H1 (cell line): Measurements from ENCODE around the gene CABP2. TPM values are rescaled to one million over a fixed set of nuclear protein-coding genes. Genes with fewer than 3 reads are reported as not detected.
"Not testable (repeated sequence)": the region's sequence is repeated elsewhere in the genome, so short reads cannot be mapped to it uniquely, and the experiment has no call there.

Experiments used
- CTCF ChIA-PET: fragments of 300-600 bp; sonication (Branson Sonifier 250); formaldehyde crosslinking; loops from one replicate; lab custom pipeline; 2021; ENCODE audit not compliant: partially characterized antibody; lab: Charles Lee
- POLR2A ChIA-PET: fragments of 300-600 bp; sonication (Branson Sonifier 250); formaldehyde crosslinking; loops from one replicate; lab custom pipeline; 2021; ENCODE audit warnings: inconsistent platforms; ENCODE audit not compliant: partially characterized antibody; lab: Charles Lee
- DNase-seq, 2 experiments: peaks; one replicate each; pipeline versions ENCODE4 v3.0.0 to v3.0.0-alpha.2; 2010 to 2022; ENCODE audit warnings: low spot score in 2 of 2, low read depth in 1 of 2, mixed read lengths in 1 of 2
- FAIRE-seq: peaks from 2 replicates; lab custom pipeline; 2011; peaks lifted over from hg19 to GRCh38; lab: Jason Lieb, UNC
- H2AFZ ChIP-seq: 2 replicates; pipeline ENCODE4 v1.8.1; 2012; ENCODE audit warnings: low read length, inconsistent platforms
- H2AK5ac ChIP-seq: 2 replicates; pipeline ENCODE4 v1.6.1; 2013; ENCODE audit warnings: low read depth, low read length
- H2BK120ac ChIP-seq: replicated peaks from 2 replicates; pipeline ENCODE3; 2013; ENCODE audit warnings: low read depth, low read length, inconsistent platforms
- H2BK12ac ChIP-seq: 2 replicates; pipeline ENCODE4 v1.6.1; 2013; ENCODE audit warnings: low read depth, low read length
- H2BK15ac ChIP-seq: 2 replicates; pipeline ENCODE4 v1.6.1; 2013; ENCODE audit warnings: low read length
- H2BK20ac ChIP-seq: 2 replicates; pipeline ENCODE4 v1.6.1; 2013; ENCODE audit warnings: low read length
- H2BK5ac ChIP-seq: 2 replicates; pipeline ENCODE4 v1.6.1; 2013; ENCODE audit warnings: low read depth, low read length
- H3K14ac ChIP-seq: 2 replicates; pipeline ENCODE4 v1.6.1; 2013; ENCODE audit warnings: inconsistent platforms; ENCODE audit not compliant: insufficient read length
- H3K18ac ChIP-seq: 2 replicates; pipeline ENCODE4 v1.6.1; 2013; ENCODE audit warnings: low read length; ENCODE audit errors: extremely low read depth
- H3K23ac ChIP-seq: 2 replicates; pipeline ENCODE4 v1.6.1; 2013; ENCODE audit warnings: inconsistent platforms; ENCODE audit not compliant: insufficient read length
- H3K23me2 ChIP-seq: 2 replicates; pipeline ENCODE4 v1.6.1; 2013; ENCODE audit warnings: low read depth, low read length
- H3K27ac ChIP-seq: 2 replicates; pipeline ENCODE4 v1.6.1; 2011; ENCODE audit warnings: low read depth, low read length, inconsistent platforms
- H3K27me3 ChIP-seq, 4 experiments: replicated peaks in 1 of 4; 1 replicate in 1 of 4; 2 replicates in 3 of 4; pipeline versions ENCODE4 v1.6.1 to v1.8.1; 2011 to 2013; ENCODE audit warnings: low read length in 3 of 4, mild to moderate bottlenecking in 3 of 4, inconsistent platforms in 2 of 4, mixed read lengths in 2 of 4, moderate library complexity in 1 of 4; ENCODE audit not compliant: control insufficient read depth in 3 of 4, insufficient read depth in 3 of 4; ENCODE audit errors: extremely low read depth in 1 of 4
- H3K36me3 ChIP-seq, 4 experiments: 2 replicates each; pipeline versions ENCODE4 v1.6.1 to v1.8.1; 2011 to 2013; ENCODE audit warnings: mild to moderate bottlenecking in 4 of 4, low read length in 3 of 4, moderate library complexity in 2 of 4, control low read depth in 1 of 4, inconsistent platforms in 1 of 4; ENCODE audit not compliant: insufficient read depth in 4 of 4, control insufficient read depth in 2 of 4
- H3K4ac ChIP-seq: replicated peaks from 2 replicates; pipeline ENCODE3; 2013; ENCODE audit warnings: low read length, low read depth, mixed read lengths, inconsistent platforms; ENCODE audit not compliant: insufficient read length
- H3K4me1 ChIP-seq, 4 experiments: replicated peaks in 1 of 4; 1 replicate in 1 of 4; 2 replicates in 3 of 4; pipeline versions ENCODE4 v1.6.1 to v1.8.1; 2011 to 2013; ENCODE audit warnings: low read length in 3 of 4, inconsistent platforms in 2 of 4, mixed read lengths in 1 of 4; ENCODE audit not compliant: insufficient read depth in 4 of 4, control insufficient read depth in 3 of 4
- H3K4me2 ChIP-seq, 2 experiments: 2 replicates each; pipeline versions ENCODE4 v1.6.1 to v1.8.1; 2011 to 2013; ENCODE audit warnings: low read depth in 2 of 2, low read length in 2 of 2, control low read depth in 1 of 2, inconsistent platforms in 1 of 2, mild to moderate bottlenecking in 1 of 2; ENCODE audit not compliant: insufficient read depth in 1 of 2
- H3K4me3 ChIP-seq, 4 experiments: fragments of 200-600, 300-600 bp in 1 of 4; sonication (generic), shearing (Covaris generic), sonication (Bioruptor Twin) in 1 of 4; 2 replicates each; pipeline versions ENCODE4 v1.5.1 to v1.8.1; 2011 to 2016; ENCODE audit warnings: low read length in 4 of 4, low read depth in 3 of 4, control low read depth in 2 of 4, inconsistent platforms in 2 of 4, mild to moderate bottlenecking in 2 of 4, mixed read lengths in 1 of 4, moderate library complexity in 1 of 4; ENCODE audit not compliant: insufficient read depth in 2 of 4; ENCODE audit errors: extremely low read depth in 1 of 4
- H3K56ac ChIP-seq: replicated peaks from 2 replicates; pipeline ENCODE3; 2013; ENCODE audit warnings: low read depth, mild to moderate bottlenecking, mixed read lengths, low read length, inconsistent platforms; ENCODE audit not compliant: insufficient read length
- H3K79me1 ChIP-seq: 2 replicates; pipeline ENCODE4 v1.6.1; 2013; ENCODE audit warnings: low read depth, low read length, control low read depth
- H3K79me2 ChIP-seq, 2 experiments: 2 replicates each; pipeline versions ENCODE4 v1.6.1 to v1.8.1; 2012 to 2013; ENCODE audit warnings: low read length in 2 of 2, mild to moderate bottlenecking in 2 of 2, inconsistent platforms in 1 of 2; ENCODE audit not compliant: insufficient read depth in 2 of 2, control insufficient read depth in 1 of 2
- H3K9ac ChIP-seq, 4 experiments: replicated peaks in 1 of 4; 1 replicate in 1 of 4; 2 replicates in 3 of 4; pipeline versions ENCODE4 v1.6.1 to v1.8.1; 2011 to 2013; ENCODE audit warnings: low read depth in 3 of 4, low read length in 3 of 4, control low read depth in 2 of 4, mild to moderate bottlenecking in 2 of 4, moderate library complexity in 2 of 4, inconsistent platforms in 1 of 4; ENCODE audit errors: extremely low read depth in 1 of 4
- H3K9me3 ChIP-seq, 2 experiments: 2 replicates each; pipeline versions ENCODE4 v1.6.1 to v1.8.1; 2012 to 2013; ENCODE audit warnings: mild to moderate bottlenecking in 2 of 2, moderate library complexity in 2 of 2, control low read depth in 1 of 2, inconsistent platforms in 1 of 2, low read depth in 1 of 2, low read length in 1 of 2, mixed read lengths in 1 of 2; ENCODE audit not compliant: insufficient read depth in 2 of 2
- H4K20me1 ChIP-seq, 2 experiments: replicated peaks in 1 of 2; 2 replicates each; pipeline versions ENCODE3 to v1.8.1; 2011 to 2013; ENCODE audit warnings: inconsistent platforms in 2 of 2, low read length in 2 of 2, mild to moderate bottlenecking in 1 of 2; ENCODE audit not compliant: insufficient read depth in 2 of 2, control insufficient read depth in 1 of 2
- H4K5ac ChIP-seq: 2 replicates; pipeline ENCODE4 v1.6.1; 2013; ENCODE audit warnings: low read length, low read depth, mixed read lengths, inconsistent platforms; ENCODE audit not compliant: insufficient read length
- H4K8ac ChIP-seq: 2 replicates; pipeline ENCODE4 v1.8.0; 2013; ENCODE audit warnings: mild to moderate bottlenecking, moderate library complexity, low read length, inconsistent platforms; ENCODE audit not compliant: insufficient read depth; ENCODE audit errors: extremely low read depth
- H4K91ac ChIP-seq: replicated peaks from 2 replicates; pipeline ENCODE3; 2013; ENCODE audit warnings: low read length, mixed read lengths, inconsistent platforms; ENCODE audit not compliant: insufficient read length
- CBX5 ChIP-seq: fragments of 300-800, 300-1000 bp; sonication (generic); IDR thresholded peaks from 2 replicates; pipeline ENCODE4 v1.7.1; 2016; ENCODE audit warnings: antibody characterized with exemption, low read length, low read depth
- FOSL1 ChIP-seq: IDR thresholded peaks from 2 replicates; pipeline ENCODE4 v1.6.1; 2011; ENCODE audit warnings: mild to moderate bottlenecking, low read depth, low read length, moderate library complexity; ENCODE audit not compliant: insufficient read depth
- SIN3A ChIP-seq, 2 experiments: IDR thresholded peaks in 1 of 2; conservative IDR thresholded peaks in 1 of 2; 2 replicates each; pipeline ENCODE4 v1.6.1; 2011 to 2012; ENCODE audit warnings: low read length in 2 of 2, improper control_type of control experiment in 1 of 2, low read depth in 1 of 2, mild to moderate bottlenecking in 1 of 2
- SUZ12 ChIP-seq: fragments of 200-600 bp; sonication (generic); IDR thresholded peaks from 2 replicates; pipeline ENCODE4 v1.6.1; 2012; ENCODE audit warnings: mild to moderate bottlenecking, inconsistent platforms, low read length, moderate library complexity, mixed read lengths
- WGBS, 2 experiments: shearing (Covaris generic) in 1 of 2; methylation state at CpG; one replicate each; pipeline versions ENCODE4 v1.1.6 to v1.1.7; 2013 to 2015; ENCODE audit warnings: low lambda C conversion rate in 2 of 2, mixed read lengths in 2 of 2, inconsistent platforms in 1 of 2, low coverage in 1 of 2, missing lambda C conversion rate in 1 of 2; ENCODE audit not compliant: insufficient replicate concordance in 2 of 2, insufficient coverage in 1 of 2, insufficient read length in 1 of 2; ENCODE audit errors: extremely low coverage in 1 of 2, missing lambda C conversion rate in 1 of 2; 5-methylcytosine and 5-hydroxymethylcytosine counted together
- polyA plus RNA-seq, 7 experiments: library from polyadenylated mRNA; depleted of rRNA in 3 of 7; stranded (reverse) in 5 of 7; unstranded in 2 of 7; fragments of >200 nt in 5 of 7; fragments of 200-250 nt in 2 of 7; gene quantifications; 1 replicate in 5 of 7; 2 replicates in 1 of 7; 4 replicates in 1 of 7; pipeline versions ENCODE4 v1.2.1 to v1.2.3, GENCODE V29; 2011 to 2013; ENCODE audit warnings: missing spikeins in 2 of 7, mixed read lengths in 2 of 7
- total RNA-seq: library from RNA; stranded (reverse); fragmentation: NEBNext Ultra II Directional; extraction: Animal tissue kit (Norgen Biotek cat#: 25700); gene quantifications from 2 replicates; pipeline ENCODE4 v1.2.1, GENCODE V29; 2021

CABP2 gene
- total and polyA plus RNA-seq, 2 of the 8 experiments (the other 6 are each of a cell fraction or from before 2014, with no cell fraction given), result not detected

DNA sequence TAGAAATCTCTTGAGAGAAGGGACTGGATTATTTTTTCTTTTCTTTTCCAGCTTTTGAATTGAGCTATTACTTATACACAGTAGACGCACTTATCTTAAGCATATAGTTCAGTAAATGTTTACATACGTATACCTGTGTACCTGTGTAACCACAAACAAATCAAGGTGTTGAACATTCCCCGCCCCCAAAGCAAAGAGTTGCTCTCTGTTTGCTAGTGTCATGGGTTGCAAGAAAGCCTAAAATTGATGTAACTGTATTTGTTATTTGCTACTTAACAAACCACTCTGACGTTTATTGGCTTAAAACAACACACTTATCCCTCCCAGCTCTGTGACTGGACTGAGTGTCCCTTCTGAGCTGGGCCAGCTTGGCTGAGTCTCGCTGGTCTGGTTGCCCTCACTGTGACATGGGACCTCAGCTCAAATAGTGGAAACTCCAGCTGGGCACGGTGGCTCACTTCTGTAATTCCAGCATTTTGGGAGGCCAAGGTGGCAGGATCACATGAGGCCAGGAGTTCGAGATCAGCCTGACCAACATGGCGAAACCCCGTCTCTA, 25.4 kb upstream of the CABP2 start (continued):
- no peak for TF ChIP-seq SUZ12
- TF ChIP-seq CBX5, result no peak
- TF ChIP-seq SIN3A (conservative IDR thresholded peaks at IDR 0.05 in 1 of 2, IDR thresholded peaks at IDR 0.05 in 1 of 2; ENCODE audit: low read depth in 1 of 2, low read length in 2 of 2), result no peak
- TF ChIP-seq FOSL1, result no peak

DNA sequence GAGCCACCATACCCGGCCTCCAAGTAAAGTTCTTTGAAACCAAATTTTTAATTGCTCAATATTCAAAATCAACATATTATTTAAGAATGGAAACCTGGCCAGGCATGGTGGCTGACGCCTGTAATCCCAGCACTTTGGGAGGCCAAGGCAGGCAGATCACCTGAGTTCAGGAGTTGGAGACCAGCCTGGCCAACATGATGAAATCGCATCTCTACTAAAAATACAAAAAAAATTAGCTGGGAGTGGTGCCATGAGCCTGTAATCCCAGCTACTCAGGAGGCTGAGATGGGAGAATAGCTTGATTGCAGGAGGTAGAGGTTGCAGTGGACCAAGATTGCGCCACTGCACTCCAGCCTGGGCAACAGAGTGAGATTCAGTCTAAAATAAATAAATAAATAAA, 24.9 kb upstream of the CABP2 start:
- H2BK15ac ChIP-seq, H3K18ac ChIP-seq, H3K14ac ChIP-seq, FAIRE-seq, H2AFZ ChIP-seq, H3K9ac ChIP-seq, DNase-seq, H4K20me1 ChIP-seq, H2AK5ac ChIP-seq, H2BK12ac ChIP-seq, H3K4me3 ChIP-seq, H2BK20ac ChIP-seq, H3K36me3 ChIP-seq, H2BK5ac ChIP-seq, H3K27me3 ChIP-seq, H3K79me2 ChIP-seq, H4K5ac ChIP-seq, H4K8ac ChIP-seq, H3K4me2 ChIP-seq, H3K4ac ChIP-seq, H3K23ac ChIP-seq, H3K27ac ChIP-seq, H2BK120ac ChIP-seq, H3K4me1 ChIP-seq, H3K79me1 ChIP-seq, H3K23me2 ChIP-seq, H4K91ac ChIP-seq, H3K56ac ChIP-seq: not testable (repeated sequence)
- 97% methylated on average over 4 of the region's 4 CpGs; no CpG with 5 or more reads in 1 of the 2 experiments for WGBS, 2 experiments
- CTCF ChIA-PET, result interaction anchor here (0.6 to 1.5 kb wide), 6 partner anchors 13 to 196 kb away, joined by 3 to 6 read pairs (median 4); no protein-coding TSS in a partner anchor
- POLR2A ChIA-PET, result interaction anchor here (1.1 to 4.8 kb wide), 2 partner anchors 11 to 35 kb away, joined by 3 to 15 read pairs; partner anchors contain the start of gene GSTP1
- H3K9me3 ChIP-seq, result peaks cover 4 to 12% of the 10 kb centered on the region in 2 experiments; a peak in 3 of 4 replicates
